Upper lobe of left lung (tissue), 6 donors: ENCODE measurements around the gene FRMPD1. TPM values are rescaled to one million over a fixed set of nuclear protein-coding genes. Genes with fewer than 3 reads are reported as not detected.

Experiments used
- ATAC-seq, 2 donors: fragments of 200-7000 bp; cut with Tn5 transposase; one replicate each; pipeline ENCODE4 v1.9.1; 2022; ENCODE audit warnings: mild to moderate bottlenecking in 2 of 2, moderate library complexity in 2 of 2; ENCODE audit not compliant: low FRiP score in 2 of 2
- DNase-seq, 2 donors: peaks; one replicate each; pipeline ENCODE4 v3.0.0-alpha.2; 2019 to 2020
- H3K27ac ChIP-seq, 4 donors: fragments of 200-600 bp; sonication (generic); one replicate each; pipeline ENCODE4 v1.5.1; 2016 to 2019
- H3K27me3 ChIP-seq, 4 donors: fragments of 200-600 bp; sonication (generic); one replicate each; pipeline ENCODE4 v1.5.1; 2017 to 2019
- H3K36me3 ChIP-seq, 4 donors: fragments of 200-600 bp; sonication (generic); one replicate each; pipeline ENCODE4 v1.5.1; 2016 to 2019
- H3K4me1 ChIP-seq, 4 donors: fragments of 200-600 bp; sonication (generic); one replicate each; pipeline ENCODE4 v1.5.1; 2018 to 2019
- H3K4me3 ChIP-seq, 4 donors: fragments of 200-600 bp; sonication (generic); one replicate each; pipeline ENCODE4 v1.5.1; 2017 to 2019; ENCODE audit warnings: mild to moderate bottlenecking in 2 of 4, moderate library complexity in 1 of 4
- H3K9me3 ChIP-seq, 4 donors: fragments of 200-600 bp; sonication (generic); one replicate each; pipeline ENCODE4 v1.5.1; 2018 to 2019
- EP300 ChIP-seq, 4 donors: sonication (generic); formaldehyde crosslinking; IDR thresholded peaks; one replicate each; pipeline ENCODE4 v1.5.1; 2017; ENCODE audit warnings: antibody characterized with exemption in 4 of 4, control low read depth in 2 of 4
- POLR2A ChIP-seq, 4 donors: fragments of 450-650 bp; IDR thresholded peaks; one replicate each; pipeline ENCODE4 v1.5.1; 2016 to 2017; ENCODE audit warnings: antibody characterized with exemption in 4 of 4, mild to moderate bottlenecking in 2 of 4
- POLR2AphosphoS5 ChIP-seq, 2 donors: sonication (generic); formaldehyde crosslinking; IDR thresholded peaks; one replicate each; pipeline ENCODE4 v1.5.1; 2017; ENCODE audit warnings: antibody characterized with exemption in 2 of 2
- WGBS, 2 donors: methylation state at CpG; one replicate each; pipeline ENCODE4 v1.1.5; 2017 to 2018; 5-methylcytosine and 5-hydroxymethylcytosine counted together
- total RNA-seq, 6 donors: library from RNA; depleted of rRNA in 4 of 6; stranded (reverse); fragments of >200 nt in 4 of 6; gene quantifications; one replicate each; pipeline versions ENCODE4 v1.1.0 to v1.2.1, GENCODE V29; 2016 to 2021
- TF ChIP-seq, protein P1 (sequence below), 6 experiments: fragments of 450-650 bp in 4 of 6; fragments of 200-600 bp in 2 of 6; sonication (generic) in 2 of 6; IDR thresholded peaks; one replicate each; pipeline ENCODE4 v1.5.1; 2016 to 2019; ENCODE audit warnings: antibody characterized with exemption in 6 of 6
- donor health status: DM: no; HTN: no; CAD: no; lungs with moderate emphysema.
- donor health status: DM: no; HTN: yes; CAD: no; lungs with severe emphysema.

The FRMPD1 gene
- total RNA-seq, 6 donors from 2014 or later, result under 0.01 to 0.39 (median 0.17) TPM; not detected in 1

DNA sequence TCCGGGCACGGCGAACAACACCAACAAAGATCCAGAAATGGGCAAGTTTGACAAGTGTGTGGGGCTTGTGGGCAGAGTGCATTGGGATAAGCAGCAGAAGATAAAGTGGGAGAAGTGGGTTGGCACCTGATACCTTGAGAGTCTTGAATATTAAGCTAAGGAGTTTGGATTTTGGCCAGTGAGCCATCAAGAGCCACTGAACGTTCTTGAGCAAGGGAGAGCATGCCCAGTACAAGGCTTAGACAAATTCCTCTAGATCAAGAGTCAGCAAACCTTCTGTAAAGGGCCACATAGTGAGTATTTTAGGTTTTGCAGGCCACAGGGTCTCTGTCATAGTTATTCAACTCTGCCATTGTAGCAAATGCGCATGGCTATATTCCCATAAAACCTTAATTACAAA is 76.3 kb downstream of the FRMPD1 start:
- Histone ChIP-seq H3K27me3 (no peaks in the 10 kb centered on the region), H3K27ac (no peak overlapping the region), H3K9me3 (no peaks in the 10 kb centered on the region), H3K36me3 (no peaks in the 10 kb centered on the region), H3K4me3 (no peak overlapping the region), H3K4me1 (no peaks in the 10 kb centered on the region)
- WGBS, 2 donors, result 62 to 78% methylated on average over 5 of the region's 5 CpGs
- ATAC-seq (peak; percentile 37 to 61), DNase-seq (peak in 1 of 2 donors; percentile 39)
- TF ChIP-seq POLR2AphosphoS5 (IDR thresholded peaks at IDR 0.05) (no peak), EP300 (IDR thresholded peaks at IDR 0.05) (no peak), POLR2A (IDR thresholded peaks at IDR 0.05) (no peak)
- TF ChIP-seq, protein P1, sequence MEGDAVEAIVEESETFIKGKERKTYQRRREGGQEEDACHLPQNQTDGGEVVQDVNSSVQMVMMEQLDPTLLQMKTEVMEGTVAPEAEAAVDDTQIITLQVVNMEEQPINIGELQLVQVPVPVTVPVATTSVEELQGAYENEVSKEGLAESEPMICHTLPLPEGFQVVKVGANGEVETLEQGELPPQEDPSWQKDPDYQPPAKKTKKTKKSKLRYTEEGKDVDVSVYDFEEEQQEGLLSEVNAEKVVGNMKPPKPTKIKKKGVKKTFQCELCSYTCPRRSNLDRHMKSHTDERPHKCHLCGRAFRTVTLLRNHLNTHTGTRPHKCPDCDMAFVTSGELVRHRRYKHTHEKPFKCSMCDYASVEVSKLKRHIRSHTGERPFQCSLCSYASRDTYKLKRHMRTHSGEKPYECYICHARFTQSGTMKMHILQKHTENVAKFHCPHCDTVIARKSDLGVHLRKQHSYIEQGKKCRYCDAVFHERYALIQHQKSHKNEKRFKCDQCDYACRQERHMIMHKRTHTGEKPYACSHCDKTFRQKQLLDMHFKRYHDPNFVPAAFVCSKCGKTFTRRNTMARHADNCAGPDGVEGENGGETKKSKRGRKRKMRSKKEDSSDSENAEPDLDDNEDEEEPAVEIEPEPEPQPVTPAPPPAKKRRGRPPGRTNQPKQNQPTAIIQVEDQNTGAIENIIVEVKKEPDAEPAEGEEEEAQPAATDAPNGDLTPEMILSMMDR (IDR thresholded peaks at IDR 0.05), result no peak

DNA sequence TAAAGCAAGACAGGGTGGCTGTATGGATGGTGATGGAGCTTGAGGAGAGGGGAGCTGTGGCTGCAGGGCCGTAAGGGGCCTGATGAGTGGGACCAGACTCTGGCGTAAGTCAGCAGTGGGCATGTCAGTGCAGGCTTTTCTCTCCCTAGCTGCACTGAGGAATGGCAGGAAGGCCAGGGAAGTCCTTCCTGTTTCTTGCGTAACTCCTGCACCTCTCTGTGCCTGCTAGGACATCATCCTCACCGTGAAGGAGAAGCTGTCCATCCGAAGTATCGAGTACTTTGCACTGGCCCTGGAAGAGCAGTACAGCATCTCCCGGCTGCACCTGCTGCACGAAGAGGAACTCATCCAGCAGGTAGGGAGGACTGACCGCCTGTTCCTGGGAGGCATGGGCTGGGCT is 78.7 kb downstream of the FRMPD1 start:
- no peaks in the 10 kb centered on the region for H3K27me3 ChIP-seq
- H3K36me3 ChIP-seq, result no peaks in the 10 kb centered on the region
- TF ChIP-seq EP300 (IDR thresholded peaks at IDR 0.05) (no peak), POLR2AphosphoS5 (IDR thresholded peaks at IDR 0.05) (no peak), POLR2A (IDR thresholded peaks at IDR 0.05) (no peak)
- TF ChIP-seq, protein P1 (IDR thresholded peaks at IDR 0.05), result no peak
- no peak overlapping the region for H3K27ac ChIP-seq
- no peaks in the 10 kb centered on the region for H3K4me1 ChIP-seq
- DNase-seq, result no peak
- H3K9me3 ChIP-seq, result no peaks in the 10 kb centered on the region
- ATAC-seq, result no peak
- no peak overlapping the region for H3K4me3 ChIP-seq
- WGBS, 2 donors, result 79% methylated on average over 6 to 9 of the region's 9 CpGs

DNA sequence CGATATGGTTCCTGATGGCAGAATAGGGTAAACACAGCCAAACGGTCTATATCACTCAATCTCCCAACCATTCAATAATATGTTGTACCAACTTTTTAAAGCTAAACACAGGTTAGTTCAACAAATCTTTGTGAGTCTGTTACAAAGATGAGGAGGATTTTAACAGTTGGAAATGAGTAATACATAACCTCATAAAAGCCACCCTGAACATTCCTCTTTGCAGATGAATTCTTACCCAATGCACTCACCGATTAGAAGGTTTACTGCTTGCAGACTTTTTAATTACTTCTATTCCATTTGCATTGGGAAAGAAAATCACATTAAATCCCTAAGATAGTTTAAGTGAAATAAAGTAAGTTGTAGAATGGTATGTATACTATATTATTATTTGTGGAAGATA is 79.5 kb downstream of the FRMPD1 start:
- DNase-seq, result no peak
- H3K4me3 ChIP-seq, result no peak overlapping the region
- no peak for ATAC-seq
- no peaks in the 10 kb centered on the region for H3K9me3 ChIP-seq
- no peaks in the 10 kb centered on the region for H3K4me1 ChIP-seq
- TF ChIP-seq POLR2A (IDR thresholded peaks at IDR 0.05), result no peak
- TF ChIP-seq, protein P1 (IDR thresholded peaks at IDR 0.05), result no peak
- TF ChIP-seq EP300 (IDR thresholded peaks at IDR 0.05), result no peak
- TF ChIP-seq POLR2AphosphoS5 (IDR thresholded peaks at IDR 0.05), result no peak
- no peaks in the 10 kb centered on the region for H3K27me3 ChIP-seq
- no peak overlapping the region for H3K27ac ChIP-seq
- WGBS, 2 donors, result 68 to 79% methylated on average over 3 of the region's 3 CpGs
- H3K36me3 ChIP-seq, result no peaks in the 10 kb centered on the region

- WGBS, 2 donors, result 51 to 61% methylated on average over 4 to 5 of the region's 5 CpGs
- Histone ChIP-seq H3K27me3 (no peaks in the 10 kb centered on the region), H3K27ac (no peak overlapping the region), H3K4me3 (no peak overlapping the region), H3K36me3 (no peaks in the 10 kb centered on the region), H3K9me3 (no peaks in the 10 kb centered on the region), H3K4me1 (no peaks in the 10 kb centered on the region)
- DNase-seq, result no peak
- TF ChIP-seq POLR2A (IDR thresholded peaks at IDR 0.05) (no peak), EP300 (IDR thresholded peaks at IDR 0.05) (no peak)
- ATAC-seq, result no peak
These were observed 80.1 kb downstream of the FRMPD1 start for GRCh38 chr9:37730839-37731238.

- Histone ChIP-seq H3K4me1 (no peaks in the 10 kb centered on the region), H3K9me3 (no peaks in the 10 kb centered on the region), H3K4me3 (no peak overlapping the region), H3K27ac (no peak overlapping the region), H3K27me3 (no peaks in the 10 kb centered on the region), H3K36me3 (no peaks in the 10 kb centered on the region)
- TF ChIP-seq, protein P1 (IDR thresholded peaks at IDR 0.05), result no peak
- TF ChIP-seq POLR2A (IDR thresholded peaks at IDR 0.05) (no peak), POLR2AphosphoS5 (IDR thresholded peaks at IDR 0.05) (no peak), EP300 (IDR thresholded peaks at IDR 0.05) (no peak)
- ATAC-seq (no peak), DNase-seq (no peak)
- 80 to 84% methylated on average over 10 of the region's 10 CpGs for WGBS, 2 donors
These were observed 81.5 kb downstream of the FRMPD1 start for GRCh38 chr9:37732086-37732741.
